ENCODE results near the gene CD79B.

CD79B gene
- total RNA-seq: 3.5 to 7.2 (median 6.7) reads per million in 4 donors

DNA sequence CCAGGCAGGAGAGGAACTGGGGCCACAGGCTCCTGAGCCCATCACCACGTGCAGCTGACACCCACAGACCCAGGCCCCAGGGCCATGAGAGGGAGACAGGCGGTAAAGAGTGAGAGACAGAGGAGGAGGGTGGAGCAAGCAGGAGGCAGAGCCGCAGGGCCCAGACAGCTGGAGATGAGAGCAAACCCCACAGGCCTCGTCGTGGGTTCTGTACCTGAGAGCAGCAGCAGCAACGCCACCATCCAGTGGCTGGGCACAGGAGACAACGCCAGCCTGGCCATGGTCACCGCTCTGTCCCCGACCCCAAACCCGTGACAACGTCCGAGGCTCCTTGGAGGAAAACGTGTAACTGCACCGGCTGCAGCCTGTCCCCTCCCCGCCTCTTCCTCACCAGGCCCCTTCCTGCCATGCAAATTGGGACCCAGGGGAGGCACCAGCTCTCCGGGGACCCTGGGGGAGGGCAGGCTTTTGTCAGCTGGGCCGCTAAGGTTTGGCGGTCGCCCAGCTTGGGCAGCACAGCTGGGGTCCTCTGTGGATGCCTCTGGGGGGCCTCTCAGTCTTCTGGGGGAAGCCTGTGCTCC, at the start of gene CD79B:
TSS of gene CD79B (minus strand) at position 351 of the 581 bp plus-strand sequence. CDS start at position 281, 70 bp downstream.
- peak in 1 of 5 donors; percentile 50 for DNase-seq

DNA sequence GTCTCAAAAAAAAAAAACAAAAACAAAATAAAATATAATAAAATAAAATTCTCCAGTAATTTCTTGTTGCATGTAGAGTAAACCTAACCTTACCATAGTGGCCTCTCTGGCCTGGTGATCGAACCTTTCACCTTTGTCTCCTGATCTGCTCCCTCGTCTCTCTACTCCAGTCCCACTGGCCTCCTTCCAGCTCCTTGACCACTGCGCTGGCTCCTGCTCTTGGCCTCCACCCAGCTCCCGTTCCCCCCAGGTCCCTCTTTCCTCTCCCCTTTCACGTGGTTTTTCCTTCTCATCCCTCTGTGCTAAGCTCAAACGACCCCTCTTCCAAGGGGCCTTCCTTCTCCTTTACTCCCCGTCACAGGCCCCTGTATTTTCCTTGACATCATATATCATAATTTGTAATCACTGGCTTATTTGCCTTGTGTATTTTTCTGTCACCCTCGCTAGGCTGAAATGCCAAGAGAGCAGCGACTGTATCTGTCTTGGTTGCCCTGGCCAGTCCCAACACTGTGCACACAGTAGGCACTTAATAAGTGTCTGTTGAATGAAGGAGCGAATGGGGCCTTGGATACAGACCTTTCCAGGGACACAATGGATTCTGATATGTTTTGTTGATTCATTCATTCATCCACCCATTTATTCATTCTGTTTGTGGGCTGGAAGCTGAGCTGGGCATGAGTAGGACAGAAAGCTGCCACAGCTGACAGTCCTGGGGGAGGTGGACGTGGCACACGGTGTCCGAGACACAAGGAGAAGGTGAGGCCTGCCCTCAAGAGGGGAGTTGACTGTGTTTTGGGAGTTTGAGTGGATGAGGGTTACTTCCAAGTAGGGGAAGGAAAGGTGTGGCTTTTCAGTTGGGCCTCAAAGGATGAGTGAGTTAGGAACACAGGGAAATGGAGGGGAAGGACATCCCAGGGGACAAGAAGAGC, 46.4 kb upstream of the CD79B start:
- no peak for DNase-seq

DNA sequence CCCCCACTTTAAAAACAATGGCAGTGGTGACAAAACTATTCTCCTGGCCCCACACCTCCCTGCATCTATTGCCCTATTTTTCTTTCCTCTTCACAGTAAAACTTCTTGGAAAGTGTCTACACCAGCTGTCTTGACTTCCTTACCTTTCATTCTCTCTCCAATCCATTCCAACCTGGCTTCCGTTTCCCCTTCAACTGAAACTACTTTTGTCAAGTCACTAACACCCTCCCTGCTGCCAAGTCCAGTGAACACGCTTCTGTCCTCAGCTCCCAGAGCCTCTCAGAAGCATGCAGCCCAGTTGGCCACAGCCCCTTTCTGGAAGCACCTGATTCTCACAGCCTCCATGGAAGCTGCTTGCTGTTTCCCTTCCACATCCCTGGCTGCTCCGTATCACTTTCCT, 44.6 kb upstream of the CD79B start:
- no peak for DNase-seq

DNA sequence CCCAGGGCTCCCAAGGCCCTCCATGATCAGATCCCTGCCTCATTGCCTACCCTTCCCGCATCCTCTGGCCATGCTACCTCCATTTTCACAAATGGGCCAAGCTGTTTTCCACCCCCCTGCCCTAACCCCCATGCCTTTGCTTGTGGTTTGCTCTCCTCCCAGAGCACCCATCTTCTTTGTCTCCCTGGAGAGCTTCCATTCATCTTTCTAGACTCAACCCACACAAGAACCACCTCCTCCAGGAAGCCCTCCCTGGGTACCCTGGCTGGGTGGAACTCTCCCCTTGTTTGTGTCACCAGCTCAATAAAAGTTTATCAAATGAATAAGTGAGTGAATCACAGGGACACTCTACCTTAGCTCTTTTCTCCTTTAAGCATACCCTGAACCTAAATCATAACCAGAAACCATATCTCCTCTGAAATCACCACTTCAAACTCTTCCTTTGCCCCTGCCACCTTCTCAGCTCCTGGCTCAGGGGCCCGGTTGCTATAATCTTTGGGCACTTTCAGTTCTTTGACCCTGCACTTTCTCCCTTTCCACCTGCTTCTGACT, 43.5 kb upstream of the CD79B start:
- DNase-seq: no peak

DNA sequence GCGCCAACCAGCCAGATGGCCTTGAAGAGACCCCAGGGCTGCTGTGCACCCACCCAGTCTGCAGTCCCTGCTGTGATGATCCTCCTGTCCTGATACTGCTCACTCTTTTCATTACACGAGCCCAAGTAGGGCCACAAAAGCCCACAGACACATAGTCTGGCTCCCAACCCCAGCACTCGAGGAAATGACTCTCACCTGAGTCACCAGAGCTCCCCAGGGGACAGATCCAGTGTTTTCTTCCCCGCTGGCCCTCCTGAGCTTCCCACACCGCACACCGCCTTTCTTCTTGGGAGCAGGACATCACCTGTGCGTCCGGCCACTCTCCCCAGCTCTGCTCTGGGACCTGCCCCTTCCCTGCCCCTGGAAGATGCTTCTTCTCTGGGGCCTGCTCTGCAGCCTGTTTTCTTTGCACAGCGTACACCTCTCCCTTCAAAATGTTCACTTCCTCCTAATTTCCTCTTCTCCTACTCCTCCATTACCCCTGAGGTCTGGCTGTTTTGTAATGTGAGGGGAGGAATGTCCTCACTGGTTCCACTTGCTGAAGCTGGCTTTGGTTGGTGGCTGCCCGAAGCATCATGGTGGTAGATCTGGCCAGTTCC, 42.6 kb upstream of the CD79B start:
- DNase-seq: no peak

DNA sequence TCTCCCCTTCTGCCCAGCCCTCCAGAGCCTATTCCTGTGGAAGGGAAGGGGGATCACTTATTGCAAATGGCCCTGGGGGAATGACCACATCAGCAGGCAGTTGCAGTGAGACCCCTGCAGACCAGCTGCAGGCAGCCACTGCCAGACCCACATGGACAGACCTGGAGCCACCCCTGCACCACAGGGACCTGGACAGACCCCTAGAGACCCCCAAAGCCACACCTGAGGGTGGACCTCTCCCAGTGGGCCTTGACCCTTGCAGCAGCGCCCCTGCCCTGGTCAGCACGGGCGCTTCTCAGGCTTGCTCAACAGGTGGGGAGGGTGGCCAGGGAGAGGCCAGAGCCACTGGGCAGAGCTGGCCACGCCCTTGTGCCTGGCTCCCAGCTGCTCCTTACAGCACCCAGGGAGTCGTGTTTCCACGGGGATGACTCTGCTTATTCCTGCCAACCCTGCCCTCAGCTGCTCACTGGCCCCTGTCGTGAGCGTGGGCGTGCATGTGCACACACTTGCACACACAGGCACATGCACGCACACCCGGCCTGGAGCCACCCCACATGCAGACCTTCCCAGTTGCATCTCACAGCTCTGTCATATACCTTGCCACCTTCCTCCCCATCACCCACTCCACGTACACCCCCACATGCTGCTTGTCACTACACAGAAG, 41.9 kb upstream of the CD79B start:
- DNase-seq: no peak

DNA sequence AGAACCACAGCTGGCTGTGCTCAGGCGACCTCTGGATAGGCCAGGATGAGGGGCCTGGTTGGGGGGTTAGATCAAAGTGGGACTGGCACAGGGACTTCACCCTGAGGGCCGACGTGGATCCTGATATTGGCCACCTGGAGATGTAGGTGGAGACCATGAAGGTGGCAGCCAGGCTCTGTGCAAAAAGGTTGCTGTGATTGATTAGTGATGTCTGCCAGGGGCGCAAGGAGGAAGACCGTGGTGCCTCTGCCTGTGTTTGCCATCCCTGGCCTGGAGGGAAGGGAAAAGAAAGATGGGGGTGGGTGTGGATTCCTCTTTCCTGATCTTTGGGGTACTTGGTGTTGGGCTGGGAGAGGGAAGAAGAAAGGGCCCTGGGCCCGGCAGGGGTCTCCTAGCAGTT, 41.1 kb upstream of the CD79B start:
- no peak for DNase-seq

DNA sequence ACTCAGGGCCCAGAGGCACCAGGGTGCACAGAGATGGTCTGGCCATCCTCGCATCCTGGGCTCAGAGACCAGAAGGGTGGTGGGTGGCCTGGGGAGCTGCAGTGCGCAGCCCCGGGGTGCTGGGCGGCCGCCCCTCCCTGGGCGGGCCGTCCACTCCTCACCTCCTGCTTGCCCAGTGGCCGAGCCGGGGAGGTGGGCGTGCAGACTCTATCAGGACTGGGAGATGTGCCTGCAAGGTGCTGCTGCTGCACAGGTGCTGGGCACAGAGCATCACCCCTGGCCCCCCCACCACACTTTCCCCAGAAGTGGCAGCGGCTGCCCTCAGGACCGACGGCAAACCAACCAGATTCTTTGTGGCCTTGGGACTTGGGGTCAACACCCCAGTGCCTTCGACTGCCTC, 40.7 kb upstream of the CD79B start, which contains the start of gene SCN4A:
TSS of gene SCN4A (minus strand) at position 123 of the 400 bp plus-strand sequence. CDS start at position 46, 77 bp downstream.
- no peak for DNase-seq

DNA sequence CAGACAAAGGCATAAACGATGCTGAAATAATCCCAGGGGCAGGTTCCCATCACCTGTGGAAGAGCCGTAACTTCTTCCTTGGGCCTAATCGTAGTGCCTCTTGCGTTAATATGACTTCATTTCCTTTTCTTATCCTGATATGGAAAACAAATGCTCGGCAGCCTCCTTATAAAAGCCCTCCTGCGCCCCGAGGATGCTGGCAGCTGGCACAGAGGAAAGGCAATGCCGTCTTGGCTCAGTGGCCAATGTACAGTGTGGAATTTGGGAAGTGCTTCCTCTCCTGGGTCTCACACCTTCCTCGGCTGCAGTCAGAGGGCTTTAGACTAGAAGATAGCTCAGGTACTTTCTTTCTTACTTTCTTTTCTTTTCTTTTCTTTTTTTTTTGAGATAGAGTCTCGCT, 37.1 kb upstream of the CD79B start:
- no peak for DNase-seq

DNA sequence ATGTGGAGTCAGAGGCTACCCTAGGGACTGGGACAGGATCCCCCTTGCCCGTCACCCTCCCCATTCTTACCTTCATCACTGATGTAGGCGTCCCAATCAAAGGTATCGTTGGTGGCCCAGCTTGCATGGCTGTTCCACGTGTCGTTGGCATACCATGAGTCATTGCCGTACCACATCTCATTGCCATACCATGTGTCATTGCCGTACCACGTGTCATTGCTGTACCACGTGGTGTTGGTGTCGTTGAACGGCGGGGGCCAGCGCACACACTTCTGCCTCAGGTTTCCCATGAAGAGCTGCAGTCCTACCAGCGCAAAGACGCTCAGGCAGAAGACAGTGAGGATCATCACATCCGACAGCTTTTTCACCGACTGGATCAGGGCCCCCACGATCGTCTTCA, 35.8 kb upstream of the CD79B start:
- DNase-seq: no peak

DNA sequence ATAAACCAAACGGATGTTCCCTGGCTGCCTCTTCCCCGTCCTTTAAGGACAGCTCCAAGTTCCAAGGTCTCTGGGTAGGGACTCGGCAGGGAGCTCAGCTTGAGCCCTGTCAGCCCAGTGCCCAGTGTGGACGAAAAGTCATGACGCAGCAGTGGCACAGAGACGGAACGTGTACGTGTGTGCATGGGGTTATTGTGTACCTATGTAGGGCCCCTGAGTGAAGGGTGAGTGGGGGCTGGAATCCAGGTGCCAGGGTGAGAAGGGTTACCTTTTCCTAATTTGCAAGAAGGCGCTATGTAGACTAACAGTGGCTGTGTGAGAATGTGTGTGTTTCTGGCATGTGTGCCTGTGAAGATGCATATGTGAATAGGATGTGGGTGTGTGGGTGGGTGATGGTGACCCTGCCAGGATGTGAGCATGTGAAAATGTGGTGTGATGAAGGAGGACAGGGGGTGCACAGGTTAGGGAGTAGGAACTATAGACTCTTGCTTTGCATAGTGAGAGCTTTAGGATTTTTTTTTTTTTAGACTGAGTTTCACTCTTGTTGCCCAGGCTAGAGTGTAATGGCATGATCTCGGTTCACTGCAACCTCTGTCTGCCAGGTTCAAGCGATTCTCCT, 34.6 kb upstream of the CD79B start:
- DNase-seq: peak in 1 of 5 donors; percentile 30

DNA sequence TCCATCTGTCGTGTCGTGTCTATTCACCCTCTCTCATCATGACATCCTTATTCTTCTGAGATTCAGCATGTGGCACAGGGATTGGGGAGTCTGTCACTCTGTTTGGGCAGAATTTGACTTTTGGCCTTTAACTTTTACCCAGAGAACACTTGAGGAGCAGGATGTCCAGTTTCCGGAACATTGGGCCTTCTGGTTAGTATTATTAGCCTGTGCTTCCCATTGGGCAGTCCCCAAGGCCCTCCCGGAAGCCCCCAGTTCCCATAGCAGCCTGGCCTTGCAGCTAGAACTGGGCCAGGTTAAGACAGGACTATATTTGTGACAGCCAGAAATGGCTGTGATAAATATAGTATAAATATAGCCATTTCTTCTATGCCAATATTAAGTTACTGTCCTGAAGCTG, 31.0 kb upstream of the CD79B start:
- no peak for DNase-seq

DNA sequence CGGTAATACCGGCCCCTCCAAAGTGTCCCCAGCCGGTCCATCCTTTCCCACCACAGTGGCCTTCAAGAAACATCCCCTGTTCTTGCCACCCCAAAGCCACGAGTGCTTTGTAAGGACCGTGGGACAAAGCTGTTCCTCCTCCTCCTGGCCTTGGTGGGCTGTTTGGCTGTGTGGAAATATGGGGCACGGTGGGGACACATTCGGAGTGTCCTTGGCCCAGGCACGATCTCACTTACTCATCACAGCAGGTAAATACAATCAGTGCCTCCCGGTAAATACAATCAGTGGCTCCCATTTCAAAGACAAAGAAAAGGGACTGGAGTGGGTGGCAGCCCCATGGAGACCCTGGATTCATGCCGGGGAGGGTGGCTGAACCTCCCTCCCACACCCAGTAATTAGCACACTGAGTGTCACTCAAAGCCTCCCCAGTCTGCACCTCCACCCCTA, 30.2 kb upstream of the CD79B start:
- DNase-seq: no peak

DNA sequence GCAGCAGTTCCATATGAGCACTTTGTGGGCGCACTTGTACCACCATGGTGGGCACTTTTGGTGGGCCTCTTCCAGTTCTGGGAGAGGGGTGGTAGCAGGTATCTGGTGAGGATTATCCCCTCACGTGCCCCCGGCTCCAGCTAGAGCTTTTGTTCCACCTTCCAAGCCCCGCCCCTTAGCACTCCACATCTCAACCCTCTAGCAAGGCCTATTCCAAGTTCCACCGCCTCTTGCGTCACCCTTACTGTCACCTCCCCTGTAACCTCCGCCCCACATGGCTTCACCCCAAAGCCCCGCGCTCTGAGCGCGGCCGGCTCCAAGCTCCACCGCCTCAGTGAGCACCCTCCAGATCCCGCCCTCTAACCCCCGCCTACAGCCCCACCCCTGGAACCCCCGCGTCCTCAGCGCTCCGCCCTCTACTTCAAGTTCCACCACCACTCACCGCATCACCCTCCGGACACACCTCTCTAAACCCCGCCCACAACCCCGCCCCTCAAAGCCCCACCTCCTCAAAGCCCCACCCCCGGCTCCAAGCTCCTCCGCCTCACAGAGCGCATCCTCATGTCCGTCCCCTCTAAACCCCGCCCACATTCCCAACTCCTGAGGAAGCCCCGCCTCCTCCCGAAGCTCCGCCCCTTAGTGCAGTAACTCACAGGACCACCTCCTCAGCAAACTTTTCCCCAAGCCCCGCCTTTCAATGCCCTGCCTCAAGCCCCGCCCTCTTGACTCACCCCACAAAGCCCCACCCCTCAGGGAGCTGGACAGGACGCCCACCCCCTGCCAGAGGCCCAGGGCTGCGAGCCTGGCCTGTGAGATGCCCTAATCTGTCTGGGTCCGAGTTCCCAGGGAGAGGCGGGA, 29.5 kb upstream of the CD79B start:
- peak in 4 of 5 donors; percentile 20 to 38 (median 26) for DNase-seq

DNA sequence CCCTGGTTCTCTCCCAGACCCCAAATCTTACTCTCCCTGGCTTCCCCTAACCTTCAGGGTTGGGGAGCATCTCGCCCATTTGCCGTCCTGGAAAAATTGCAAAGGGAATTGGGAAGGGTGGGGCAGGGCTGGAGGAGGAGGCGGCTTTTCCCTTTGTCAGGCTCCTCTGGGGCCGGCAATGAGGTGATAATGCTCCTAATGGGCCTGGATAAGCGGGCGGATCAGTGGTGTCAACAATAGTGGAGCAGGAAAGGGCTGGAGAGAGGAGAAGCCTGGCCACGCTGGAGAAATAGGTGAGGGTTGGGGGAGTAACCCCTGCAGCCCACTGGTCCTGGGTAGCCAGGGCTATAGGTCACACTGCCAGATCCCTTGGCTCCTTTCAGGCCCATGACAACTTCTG, 28.3 kb upstream of the CD79B start:
- no peak for DNase-seq

DNA sequence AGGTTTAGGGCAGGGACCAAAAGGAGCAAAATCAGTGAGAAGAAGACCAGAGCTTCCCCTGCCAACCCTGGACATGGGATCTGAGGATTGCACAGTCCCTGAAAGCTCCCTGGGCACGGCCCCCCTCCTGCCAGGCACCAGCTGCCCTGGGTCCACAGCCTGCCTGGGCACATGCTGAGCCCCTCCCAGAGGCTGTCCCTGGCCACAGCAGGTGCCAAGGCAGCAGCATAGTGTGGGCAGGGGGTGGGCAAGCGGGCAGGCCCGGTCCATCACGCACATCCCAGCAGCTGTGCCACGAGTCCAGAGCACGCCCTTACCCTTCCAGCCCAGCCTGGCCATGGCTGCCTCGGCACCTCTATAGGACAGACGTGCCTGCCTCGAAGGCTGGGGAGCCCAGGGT, 27.9 kb upstream of the CD79B start:
- DNase-seq: no peak

DNA sequence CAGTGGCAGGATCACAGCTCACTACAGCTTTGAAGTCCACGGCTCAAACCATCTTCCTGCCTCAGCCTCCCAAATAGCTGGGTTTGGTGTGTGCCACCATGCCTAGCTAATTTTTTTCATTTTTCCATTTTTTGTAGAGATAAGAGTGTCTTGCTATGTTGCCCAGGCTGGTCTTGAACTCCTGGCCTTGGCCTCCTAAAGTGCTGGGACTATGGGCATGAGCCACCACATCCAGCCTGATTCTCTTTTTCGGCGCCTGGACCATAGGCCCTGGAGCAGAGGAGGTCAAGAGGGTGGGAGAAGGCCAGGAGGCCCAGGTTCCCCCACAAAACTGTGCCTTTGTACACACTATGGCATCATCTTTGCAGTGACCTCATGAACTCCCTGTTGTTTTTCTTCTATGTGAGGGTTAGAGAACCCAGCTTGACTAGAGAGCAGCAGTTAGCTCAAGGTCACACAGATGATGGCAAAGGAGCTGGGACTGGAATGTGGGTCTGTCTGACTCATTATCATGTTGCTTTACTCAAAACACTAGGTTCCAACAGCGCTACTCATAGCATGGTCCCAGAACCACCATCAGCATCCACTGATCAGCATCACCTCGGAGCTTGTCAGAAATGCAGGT, 24.3 kb upstream of the CD79B start:
- DNase-seq: no peak

DNA sequence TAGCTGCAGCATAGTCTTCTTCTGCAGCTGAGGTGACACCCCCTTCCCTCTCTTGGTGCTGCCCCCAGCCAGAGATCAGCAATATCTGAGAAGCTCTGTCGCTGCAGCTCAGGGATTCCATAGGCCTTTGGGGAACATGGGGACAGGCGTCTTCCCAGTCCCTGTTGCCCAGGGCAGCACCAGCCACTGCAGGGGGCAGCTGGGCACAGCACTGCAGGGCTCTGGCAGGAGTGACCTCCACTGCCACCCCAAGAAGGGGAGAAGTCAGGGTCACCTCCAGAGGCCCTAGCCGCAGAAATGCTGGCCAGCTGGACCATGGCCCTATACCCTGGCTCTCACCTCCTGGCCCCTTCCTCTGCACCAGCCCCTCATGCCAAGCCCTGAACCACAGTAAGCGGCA, 23.7 kb upstream of the CD79B start:
- no peak for DNase-seq

DNA sequence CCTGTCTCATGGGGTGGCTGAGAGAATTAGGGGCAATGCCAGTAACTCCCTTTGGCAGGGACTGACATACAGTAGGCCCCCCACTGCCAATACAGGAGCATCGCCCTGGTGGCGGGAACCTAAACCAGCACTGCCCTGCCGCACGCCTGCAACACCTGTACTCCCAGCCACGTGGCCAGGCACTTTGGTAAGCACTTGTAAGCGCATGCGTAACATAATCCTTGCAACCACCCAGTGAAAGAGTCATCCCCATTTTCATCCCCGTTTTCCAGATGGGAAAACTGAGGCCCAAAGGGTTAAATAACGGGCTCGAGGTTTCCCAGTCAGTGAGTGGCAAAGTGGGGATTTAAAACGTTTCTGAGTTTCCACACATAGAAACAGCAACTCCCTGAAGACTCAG, 23.1 kb upstream of the CD79B start:
- DNase-seq: no peak

DNA sequence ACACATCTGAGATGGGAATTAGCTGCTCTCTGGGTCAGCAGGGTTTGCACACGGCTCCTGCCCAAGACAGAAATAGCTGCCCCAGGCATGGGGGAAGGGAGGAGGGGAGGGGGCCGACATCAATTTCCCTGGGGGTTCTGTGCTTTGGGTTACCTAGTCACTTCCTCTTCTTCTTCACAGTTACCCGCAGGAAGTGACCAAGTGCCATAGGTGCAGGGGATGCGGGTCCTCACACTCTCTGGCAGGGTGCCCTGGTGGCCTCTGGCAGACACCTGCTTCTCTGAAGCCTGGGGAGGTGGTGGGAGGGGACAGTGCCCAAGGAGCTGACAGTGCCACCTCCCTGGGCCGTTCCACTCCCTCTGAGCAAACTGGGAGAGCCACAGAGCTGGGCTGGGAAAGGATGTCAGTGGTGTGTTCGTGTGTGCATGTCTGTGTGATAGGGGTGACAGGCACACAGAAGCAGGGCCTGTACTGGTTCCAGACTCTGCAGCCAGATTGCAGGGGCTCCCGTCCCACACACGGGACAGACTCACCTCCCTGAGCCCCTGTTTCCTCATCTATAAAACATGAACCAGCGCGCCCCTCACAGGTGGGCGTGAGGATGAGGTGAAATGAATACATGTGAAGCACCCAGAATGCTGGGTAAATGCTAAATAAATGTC, 22.4 kb upstream of the CD79B start:
- DNase-seq: peak in 1 of 5 donors; percentile 44

Measured in T-helper 1 cell (primary cell).